Measurements from ENCODE around the gene OR1J2.

Gene OR1J2, protein sequence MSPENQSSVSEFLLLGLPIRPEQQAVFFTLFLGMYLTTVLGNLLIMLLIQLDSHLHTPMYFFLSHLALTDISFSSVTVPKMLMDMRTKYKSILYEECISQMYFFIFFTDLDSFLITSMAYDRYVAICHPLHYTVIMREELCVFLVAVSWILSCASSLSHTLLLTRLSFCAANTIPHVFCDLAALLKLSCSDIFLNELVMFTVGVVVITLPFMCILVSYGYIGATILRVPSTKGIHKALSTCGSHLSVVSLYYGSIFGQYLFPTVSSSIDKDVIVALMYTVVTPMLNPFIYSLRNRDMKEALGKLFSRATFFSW

DNA sequence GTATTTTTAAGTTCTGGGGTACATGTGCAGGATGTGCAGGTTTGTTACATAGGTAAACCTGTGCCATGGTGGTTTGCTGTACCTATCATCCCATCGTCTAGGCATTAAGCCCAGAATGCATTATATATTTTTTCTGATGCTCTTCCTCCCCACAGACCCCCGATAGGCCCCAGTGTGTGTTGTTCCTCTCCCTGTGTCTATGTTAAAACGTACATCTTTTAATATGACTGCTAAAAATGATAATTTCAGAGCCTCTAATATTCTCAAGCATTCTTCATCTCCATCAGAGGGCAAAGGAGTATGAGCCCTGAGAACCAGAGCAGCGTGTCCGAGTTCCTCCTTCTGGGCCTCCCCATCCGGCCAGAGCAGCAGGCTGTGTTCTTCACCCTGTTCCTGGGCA is at the start of gene OR1J2:
Gene OR1J2 (plus strand): TSS at position 301 of the 400 bp plus-strand sequence. CDS start 0 bp downstream, at position 301.
- no peak within 1 kb of the TSS for H3K4me3 ChIP-seq (ENCODE audit: low read length)
- no peak for DNase-seq (ENCODE audit: low read depth, low spot score)
- H3K27ac ChIP-seq (ENCODE audit: low read length), result no peak within 1 kb of the TSS
- H3K36me3 ChIP-seq (ENCODE audit: control insufficient read depth, insufficient read depth, low read length), result no peaks in the 10 kb centered on the region
- no peaks in the 10 kb centered on the region; the same call in 1 of the 2 replicates for H3K9me3 ChIP-seq (ENCODE audit: control insufficient read depth, insufficient read depth, low read length)
- no peaks in the 10 kb centered on the region for H3K27me3 ChIP-seq (ENCODE audit: control insufficient read depth, insufficient read depth, low read length)
- WGBS (ENCODE audit: insufficient coverage, insufficient read length), result no CpG with 5 or more reads among the region's 6 CpGs
- no peaks in the 10 kb centered on the region for H3K4me1 ChIP-seq (ENCODE audit: control insufficient read depth, insufficient read depth, low read length)

DNA sequence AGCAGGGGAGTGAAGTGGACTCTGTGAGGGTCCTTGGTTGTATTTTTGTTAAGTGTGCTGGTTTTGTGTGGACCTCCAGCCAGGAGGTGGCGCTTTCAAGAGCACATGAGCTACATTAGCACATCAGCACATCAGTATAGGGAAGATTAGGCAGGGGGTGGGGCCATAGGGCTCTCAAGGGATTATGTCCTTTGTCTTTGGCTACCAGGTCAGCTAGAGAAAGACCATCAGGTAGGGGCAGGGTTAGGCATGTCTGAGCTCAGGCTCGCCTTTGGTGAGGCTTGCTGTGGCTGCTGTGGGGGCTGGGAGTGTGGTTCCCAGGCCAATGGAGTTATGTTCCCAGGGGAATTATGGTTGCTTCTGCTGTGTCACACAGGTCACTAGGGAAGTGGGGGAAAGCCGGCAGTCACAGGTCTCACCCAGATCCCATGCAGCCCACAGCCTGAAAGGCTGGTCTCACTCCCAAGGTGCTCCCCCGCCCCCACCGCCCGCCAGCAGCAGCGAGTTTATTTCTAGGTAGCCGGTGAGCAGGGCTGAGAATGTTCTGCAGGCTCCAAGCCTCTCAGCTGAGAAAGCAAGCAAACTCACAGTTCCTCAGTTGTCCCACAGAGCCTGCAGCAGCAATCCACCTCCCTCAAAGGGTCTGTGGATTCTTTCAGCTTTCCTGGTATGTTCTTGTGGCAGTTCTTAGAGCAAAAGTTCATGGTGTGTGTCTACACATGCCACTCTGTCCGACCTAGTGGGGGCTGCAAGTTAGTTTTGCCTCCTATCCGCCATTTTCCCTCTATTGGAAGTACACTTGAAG is 46.6 kb upstream of the OR1J2 start:
- no CpG with 5 or more reads among the region's 10 CpGs for WGBS (ENCODE audit: insufficient coverage, insufficient read length)
- Histone ChIP-seq H3K36me3 (ENCODE audit: control insufficient read depth, insufficient read depth, low read length) (no peaks in the 10 kb centered on the region), H3K27me3 (ENCODE audit: control insufficient read depth, insufficient read depth, low read length) (no peaks in the 10 kb centered on the region), H3K9me3 (ENCODE audit: control insufficient read depth, insufficient read depth, low read length) (no peaks in the 10 kb centered on the region), H3K27ac (ENCODE audit: low read length) (no peak overlapping the region), H3K4me3 (ENCODE audit: low read length) (no peak overlapping the region), H3K4me1 (ENCODE audit: control insufficient read depth, insufficient read depth, low read length) (no peaks in the 10 kb centered on the region)
- peak; percentile 47 for DNase-seq (ENCODE audit: low read depth, low spot score)

DNA sequence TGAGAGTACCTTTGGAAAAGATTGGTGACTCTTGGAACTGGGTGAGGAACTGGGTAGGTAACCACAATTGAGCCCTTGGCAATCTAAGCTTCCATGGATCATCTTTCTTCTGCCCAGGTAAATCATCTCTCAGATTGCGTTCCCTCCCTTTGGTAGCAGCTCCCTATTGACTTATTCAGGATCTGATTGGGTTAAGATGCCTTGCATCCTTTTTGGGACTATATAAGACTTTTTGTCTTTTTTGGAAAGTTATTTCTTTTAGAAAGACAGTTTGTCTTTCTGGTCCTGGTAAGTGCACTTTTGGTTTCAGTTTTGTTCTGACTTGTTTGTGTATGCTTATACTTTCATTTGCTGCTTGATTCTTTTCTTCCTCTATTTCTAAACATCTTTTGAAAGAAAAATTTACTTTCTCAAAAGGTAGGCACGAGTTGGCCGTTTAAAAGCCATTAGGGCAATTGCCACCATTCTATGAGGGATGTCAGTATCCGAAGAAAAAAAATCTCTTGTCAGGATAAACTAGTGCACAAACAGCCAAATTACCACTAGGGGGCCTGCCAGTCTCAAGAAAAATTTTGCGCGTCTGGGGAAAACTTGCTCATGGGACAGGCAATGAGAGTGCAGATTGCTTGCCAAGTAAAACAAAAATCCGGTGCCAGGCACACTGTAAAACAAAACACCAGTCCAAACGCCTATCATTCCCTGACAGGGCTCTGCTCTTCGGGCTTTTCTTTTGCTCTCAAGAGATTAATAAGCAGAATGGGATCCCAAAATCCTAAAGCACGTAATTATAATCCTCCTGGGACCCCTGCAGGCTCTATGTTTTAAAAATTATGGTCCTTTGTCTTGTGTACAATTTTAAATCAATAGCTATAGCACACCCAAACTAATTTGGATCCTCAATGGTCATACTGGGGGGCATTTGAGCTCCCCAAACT is 45.7 kb upstream of the OR1J2 start:
- H3K36me3 ChIP-seq (ENCODE audit: control insufficient read depth, insufficient read depth, low read length), result no peaks in the 10 kb centered on the region
- no peaks in the 10 kb centered on the region for H3K4me1 ChIP-seq (ENCODE audit: control insufficient read depth, insufficient read depth, low read length)
- WGBS (ENCODE audit: insufficient coverage, insufficient read length), result no CpG with 5 or more reads among the region's 10 CpGs
- H3K9me3 ChIP-seq (ENCODE audit: control insufficient read depth, insufficient read depth, low read length), result no peaks in the 10 kb centered on the region
- DNase-seq (ENCODE audit: low read depth, low spot score), result no peak
- no peaks in the 10 kb centered on the region for H3K27me3 ChIP-seq (ENCODE audit: control insufficient read depth, insufficient read depth, low read length)
- no peak overlapping the region for H3K4me3 ChIP-seq (ENCODE audit: low read length)
- no peak overlapping the region for H3K27ac ChIP-seq (ENCODE audit: low read length)

DNA sequence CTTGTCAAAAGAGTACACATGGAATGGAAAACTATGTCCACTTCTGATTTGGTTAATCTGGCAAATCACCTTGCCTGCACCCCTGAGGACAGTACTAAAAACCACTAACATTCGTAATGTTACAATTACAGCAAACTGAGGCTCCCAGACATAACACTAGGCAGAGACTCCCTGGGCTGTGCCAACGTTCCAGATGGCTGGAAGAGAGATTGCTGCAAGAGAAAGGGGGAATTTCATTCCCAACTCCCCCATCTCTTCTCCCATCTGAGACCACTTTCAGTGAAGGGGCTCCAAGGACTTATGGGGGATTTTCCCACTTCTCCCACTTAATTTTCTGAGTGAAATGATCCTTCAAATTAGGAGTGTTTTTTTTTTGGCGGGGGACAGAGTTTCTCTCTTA is 44.1 kb upstream of the OR1J2 start:
- Histone ChIP-seq H3K27ac (ENCODE audit: low read length) (no peak overlapping the region), H3K36me3 (ENCODE audit: control insufficient read depth, insufficient read depth, low read length) (no peaks in the 10 kb centered on the region), H3K9me3 (ENCODE audit: control insufficient read depth, insufficient read depth, low read length) (no peaks in the 10 kb centered on the region), H3K4me1 (ENCODE audit: control insufficient read depth, insufficient read depth, low read length) (no peaks in the 10 kb centered on the region), H3K27me3 (ENCODE audit: control insufficient read depth, insufficient read depth, low read length) (no peaks in the 10 kb centered on the region), H3K4me3 (ENCODE audit: low read length) (no peak overlapping the region)
- no peak for DNase-seq (ENCODE audit: low read depth, low spot score)
- no CpG with 5 or more reads among the region's 3 CpGs for WGBS (ENCODE audit: insufficient coverage, insufficient read length)

DNA sequence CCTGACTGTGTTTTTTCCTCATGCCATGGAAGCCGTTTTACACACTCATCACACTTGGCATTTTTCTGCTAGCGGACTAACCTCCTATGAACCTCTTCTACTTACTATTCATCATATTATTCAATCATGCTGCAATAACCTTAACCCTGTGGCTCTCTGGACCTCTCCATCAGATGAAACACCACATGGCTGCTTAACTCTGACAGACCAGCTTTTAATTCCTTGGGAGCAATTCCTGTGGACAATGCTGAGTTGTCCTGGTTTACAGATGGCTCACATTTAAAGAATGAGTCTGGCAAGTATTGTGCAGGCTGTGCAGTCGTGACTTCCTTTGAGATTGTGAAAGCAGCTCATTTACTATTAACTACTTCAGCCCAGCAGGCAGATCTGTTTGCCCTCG is 41.9 kb upstream of the OR1J2 start:
- Histone ChIP-seq H3K27me3 (ENCODE audit: control insufficient read depth, insufficient read depth, low read length) (no peaks in the 10 kb centered on the region), H3K36me3 (ENCODE audit: control insufficient read depth, insufficient read depth, low read length) (no peaks in the 10 kb centered on the region), H3K4me3 (ENCODE audit: low read length) (no peak overlapping the region), H3K9me3 (ENCODE audit: control insufficient read depth, insufficient read depth, low read length) (no peaks in the 10 kb centered on the region), H3K4me1 (ENCODE audit: control insufficient read depth, insufficient read depth, low read length) (no peaks in the 10 kb centered on the region), H3K27ac (ENCODE audit: low read length) (no peak overlapping the region)
- DNase-seq (ENCODE audit: low read depth, low spot score), result no peak
- WGBS (ENCODE audit: insufficient coverage, insufficient read length), result no CpG with 5 or more reads among the region's 4 CpGs

DNA sequence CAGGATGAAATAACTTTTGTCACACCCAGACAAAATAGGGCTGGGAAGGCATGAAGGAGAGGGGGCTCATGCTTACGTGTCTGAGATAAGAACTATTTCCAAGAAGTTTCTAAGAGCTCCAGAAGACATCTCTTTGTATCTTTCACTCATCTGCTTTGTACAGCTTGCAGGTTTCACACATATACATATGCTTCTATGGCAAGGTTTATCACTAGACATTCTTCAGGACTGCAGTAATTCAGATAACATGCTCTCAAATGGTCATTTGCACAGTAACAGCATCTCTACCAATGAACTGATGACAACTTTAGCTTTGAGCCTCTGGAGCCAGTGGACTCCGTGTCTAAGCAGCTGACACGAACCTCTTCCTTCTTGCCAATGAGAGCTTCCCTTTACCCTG is 36.0 kb upstream of the OR1J2 start:
- Histone ChIP-seq H3K36me3 (ENCODE audit: control insufficient read depth, insufficient read depth, low read length) (no peaks in the 10 kb centered on the region), H3K9me3 (ENCODE audit: control insufficient read depth, insufficient read depth, low read length) (no peaks in the 10 kb centered on the region; the same call in 1 of the 2 replicates), H3K4me1 (ENCODE audit: control insufficient read depth, insufficient read depth, low read length) (no peaks in the 10 kb centered on the region), H3K27ac (ENCODE audit: low read length) (no peak overlapping the region), H3K4me3 (ENCODE audit: low read length) (no peak overlapping the region), H3K27me3 (ENCODE audit: control insufficient read depth, insufficient read depth, low read length) (no peaks in the 10 kb centered on the region)
- WGBS (ENCODE audit: insufficient coverage, insufficient read length), result no CpG with 5 or more reads among the region's 3 CpGs
- no peak for DNase-seq (ENCODE audit: low read depth, low spot score)

DNA sequence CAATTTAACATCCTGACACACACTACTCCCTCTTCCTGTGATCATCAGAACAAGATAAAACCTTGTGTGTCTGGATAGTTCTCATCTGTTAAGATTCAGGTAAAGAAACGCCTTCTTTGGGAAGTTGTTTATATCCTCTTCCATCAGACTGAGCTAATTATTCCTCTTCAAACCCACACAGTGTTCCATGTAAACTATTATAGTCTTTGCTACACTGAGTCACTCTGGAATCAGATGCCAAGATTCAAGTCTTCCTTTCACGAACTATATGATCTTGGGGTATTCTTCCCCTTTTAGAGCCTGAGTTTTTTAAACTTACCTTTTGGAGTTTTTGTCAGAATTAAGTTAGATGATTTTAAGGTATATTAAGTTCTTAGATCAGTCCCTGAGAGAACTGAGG is 34.9 kb upstream of the OR1J2 start:
- Histone ChIP-seq H3K27me3 (ENCODE audit: control insufficient read depth, insufficient read depth, low read length) (no peaks in the 10 kb centered on the region), H3K27ac (ENCODE audit: low read length) (no peak overlapping the region), H3K36me3 (ENCODE audit: control insufficient read depth, insufficient read depth, low read length) (no peaks in the 10 kb centered on the region), H3K4me1 (ENCODE audit: control insufficient read depth, insufficient read depth, low read length) (no peaks in the 10 kb centered on the region), H3K9me3 (ENCODE audit: control insufficient read depth, insufficient read depth, low read length) (no peaks in the 10 kb centered on the region; the same call in 1 of the 2 replicates), H3K4me3 (ENCODE audit: low read length) (no peak overlapping the region)
- no CpG with 5 or more reads among the region's 2 CpGs for WGBS (ENCODE audit: insufficient coverage, insufficient read length)
- DNase-seq (ENCODE audit: low read depth, low spot score), result no peak

DNA sequence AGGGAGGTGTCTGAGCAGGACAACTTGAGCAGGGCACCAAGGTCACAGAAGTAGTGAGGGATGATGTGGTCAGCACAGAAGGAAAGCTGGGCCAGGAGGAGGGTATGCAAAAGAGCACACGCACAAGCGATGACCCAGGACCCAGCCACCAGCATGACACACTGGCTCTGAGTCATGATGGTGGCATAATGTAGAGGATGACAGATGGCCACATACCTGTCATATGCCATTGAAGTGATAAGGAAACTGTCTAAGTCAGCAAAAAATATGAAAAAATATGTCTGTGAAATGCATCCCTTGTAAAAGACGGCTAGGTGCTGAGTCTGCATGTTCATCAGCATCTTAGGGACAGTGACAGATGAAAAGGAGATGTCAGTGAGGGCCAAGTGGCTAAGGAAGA is 33.3 kb upstream of the OR1J2 start:
- H3K9me3 ChIP-seq (ENCODE audit: control insufficient read depth, insufficient read depth, low read length), result no peaks in the 10 kb centered on the region; the same call in 1 of the 2 replicates
- no peaks in the 10 kb centered on the region for H3K36me3 ChIP-seq (ENCODE audit: control insufficient read depth, insufficient read depth, low read length)
- WGBS (ENCODE audit: insufficient coverage, insufficient read length), result no CpG with 5 or more reads among the region's 3 CpGs
- no peak for DNase-seq (ENCODE audit: low read depth, low spot score)
- no peaks in the 10 kb centered on the region for H3K27me3 ChIP-seq (ENCODE audit: control insufficient read depth, insufficient read depth, low read length)
- no peaks in the 10 kb centered on the region for H3K4me1 ChIP-seq (ENCODE audit: control insufficient read depth, insufficient read depth, low read length)
- H3K4me3 ChIP-seq (ENCODE audit: low read length), result no peak overlapping the region
- no peak overlapping the region for H3K27ac ChIP-seq (ENCODE audit: low read length)

DNA sequence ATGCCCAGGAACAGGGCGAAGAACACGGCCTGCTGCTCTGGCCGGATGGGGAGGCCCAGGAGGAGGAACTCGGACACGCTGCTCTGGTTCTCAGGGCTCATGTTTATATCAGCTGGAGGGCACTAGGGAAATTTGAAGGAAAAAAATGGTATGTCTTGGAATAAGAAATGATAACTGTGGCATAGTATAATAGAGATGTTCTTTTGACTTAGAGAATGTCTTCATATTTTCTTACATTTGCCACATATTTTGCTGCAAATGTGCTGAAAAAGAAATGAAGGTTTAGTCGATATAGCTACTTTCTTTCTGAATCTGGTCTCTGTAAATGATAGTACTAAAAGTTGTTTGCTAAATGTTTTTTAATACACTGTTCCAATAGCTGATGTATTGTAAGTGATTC is 32.8 kb upstream of the OR1J2 start, which contains the start of gene OR1J1:
Gene OR1J1 (minus strand): TSS at position 101 of the 400 bp plus-strand sequence. CDS start 0 bp downstream, at position 101.
- DNase-seq (ENCODE audit: low read depth, low spot score), result no peak
- H3K4me1 ChIP-seq (ENCODE audit: control insufficient read depth, insufficient read depth, low read length), result no peaks in the 10 kb centered on the region
- H3K27ac ChIP-seq (ENCODE audit: low read length), result no peak within 1 kb of the TSS
- no peaks in the 10 kb centered on the region for H3K27me3 ChIP-seq (ENCODE audit: control insufficient read depth, insufficient read depth, low read length)
- no CpG with 5 or more reads among the region's 6 CpGs for WGBS (ENCODE audit: insufficient coverage, insufficient read length)
- no peaks in the 10 kb centered on the region; the same call in 1 of the 2 replicates for H3K9me3 ChIP-seq (ENCODE audit: control insufficient read depth, insufficient read depth, low read length)
- no peaks in the 10 kb centered on the region for H3K36me3 ChIP-seq (ENCODE audit: control insufficient read depth, insufficient read depth, low read length)
- no peak within 1 kb of the TSS for H3K4me3 ChIP-seq (ENCODE audit: low read length)

DNA sequence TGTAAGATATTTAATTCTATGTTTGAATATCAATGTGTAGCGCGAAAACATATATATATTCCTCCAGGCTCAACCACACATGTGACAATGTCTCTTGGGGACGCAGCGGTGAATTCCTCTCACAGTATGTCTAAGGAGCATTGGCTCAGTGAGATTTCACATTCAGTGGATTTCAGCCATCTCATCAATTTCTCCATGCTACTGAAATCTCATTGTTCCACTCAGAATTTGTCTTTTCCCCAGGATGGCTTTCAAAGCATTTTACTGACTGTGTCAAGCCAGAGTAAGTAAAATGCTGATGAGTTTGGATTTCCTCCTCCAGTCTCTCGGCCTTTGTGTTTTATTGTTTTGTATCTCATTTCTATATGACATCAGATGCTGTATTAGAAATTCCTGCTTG is 31.5 kb upstream of the OR1J2 start:
- Histone ChIP-seq H3K36me3 (ENCODE audit: control insufficient read depth, insufficient read depth, low read length) (no peaks in the 10 kb centered on the region), H3K4me3 (ENCODE audit: low read length) (no peak overlapping the region), H3K4me1 (ENCODE audit: control insufficient read depth, insufficient read depth, low read length) (no peaks in the 10 kb centered on the region), H3K27ac (ENCODE audit: low read length) (no peak overlapping the region), H3K9me3 (ENCODE audit: control insufficient read depth, insufficient read depth, low read length) (no peaks in the 10 kb centered on the region; the same call in 1 of the 2 replicates), H3K27me3 (ENCODE audit: control insufficient read depth, insufficient read depth, low read length) (no peaks in the 10 kb centered on the region)
- no peak for DNase-seq (ENCODE audit: low read depth, low spot score)
- no CpG with 5 or more reads among the region's 5 CpGs for WGBS (ENCODE audit: insufficient coverage, insufficient read length)
